Measurements from ENCODE around the gene ESYT2. TPM values are rescaled to one million over a fixed set of nuclear protein-coding genes. Genes with fewer than 3 reads are reported as not detected.

ESYT2 gene
- polyA plus RNA-seq, 1 of the 3 experiments (the other 2 are of a cell fraction): 34.2 TPM

DNA sequence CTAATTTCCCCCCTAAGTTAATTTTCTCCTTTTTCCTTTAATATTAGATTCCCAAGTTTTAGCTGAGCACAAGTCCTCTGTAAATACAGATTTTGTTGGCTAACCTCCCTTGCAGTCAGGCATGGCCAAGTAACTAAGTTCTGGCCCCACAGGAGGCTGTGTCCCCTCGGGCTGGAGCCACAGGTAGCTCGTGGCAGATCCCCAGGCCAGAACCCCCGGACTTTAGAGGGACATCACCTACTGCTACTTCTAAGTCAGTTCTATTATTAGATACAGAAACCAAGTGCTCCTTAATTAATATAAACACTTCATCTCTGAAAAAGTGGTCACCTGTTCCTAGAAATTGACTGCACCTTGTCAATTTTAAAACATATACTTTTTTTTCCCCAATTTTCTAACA, 78.6 kb downstream of the ESYT2 start:
- CTCF ChIA-PET: interaction anchor here (1.0 to 1.9 kb wide), 3 partner anchors 14 to 134 kb away, joined by 3 to 4 read pairs (median 3); no protein-coding TSS in a partner anchor
- no peaks in the 10 kb centered on the region for H3K79me2 ChIP-seq (ENCODE audit: insufficient read depth)
- no peaks in the 10 kb centered on the region for H3K27me3 ChIP-seq (ENCODE audit: insufficient read depth)
- no peak overlapping the region for H3K4me2 ChIP-seq
- no peaks in the 10 kb centered on the region for H4K20me1 ChIP-seq (ENCODE audit: insufficient read depth)
- H2AFZ ChIP-seq (ENCODE audit: low read depth): no peak overlapping the region
- no peaks in the 10 kb centered on the region for H3F3A ChIP-seq (replicated peaks; ENCODE audit: insufficient read depth)
- POLR2A ChIA-PET: interaction anchor here (0.5 kb wide), 1 partner anchor 181 kb away, joined by 3 read pairs; no protein-coding TSS in a partner anchor
- 97% methylated on average over 3 of the region's 3 CpGs for WGBS (ENCODE audit: low lambda C conversion rate)
- no peak for TF ChIP-seq FOXJ3 (CRISPR knock-in tag; IDR thresholded peaks at IDR 0.05)
- TF ChIP-seq ELF1 (IDR thresholded peaks at IDR 0.05): no peak
- TF ChIP-seq JUND (IDR thresholded peaks at IDR 0.05): no peak
- TF ChIP-seq, protein P1, sequence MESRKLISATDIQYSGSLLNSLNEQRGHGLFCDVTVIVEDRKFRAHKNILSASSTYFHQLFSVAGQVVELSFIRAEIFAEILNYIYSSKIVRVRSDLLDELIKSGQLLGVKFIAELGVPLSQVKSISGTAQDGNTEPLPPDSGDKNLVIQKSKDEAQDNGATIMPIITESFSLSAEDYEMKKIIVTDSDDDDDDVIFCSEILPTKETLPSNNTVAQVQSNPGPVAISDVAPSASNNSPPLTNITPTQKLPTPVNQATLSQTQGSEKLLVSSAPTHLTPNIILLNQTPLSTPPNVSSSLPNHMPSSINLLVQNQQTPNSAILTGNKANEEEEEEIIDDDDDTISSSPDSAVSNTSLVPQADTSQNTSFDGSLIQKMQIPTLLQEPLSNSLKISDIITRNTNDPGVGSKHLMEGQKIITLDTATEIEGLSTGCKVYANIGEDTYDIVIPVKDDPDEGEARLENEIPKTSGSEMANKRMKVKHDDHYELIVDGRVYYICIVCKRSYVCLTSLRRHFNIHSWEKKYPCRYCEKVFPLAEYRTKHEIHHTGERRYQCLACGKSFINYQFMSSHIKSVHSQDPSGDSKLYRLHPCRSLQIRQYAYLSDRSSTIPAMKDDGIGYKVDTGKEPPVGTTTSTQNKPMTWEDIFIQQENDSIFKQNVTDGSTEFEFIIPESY (IDR thresholded peaks at IDR 0.05; ENCODE audit: borderline replicate concordance, low read depth): no peak
- TF ChIP-seq, protein P2, sequence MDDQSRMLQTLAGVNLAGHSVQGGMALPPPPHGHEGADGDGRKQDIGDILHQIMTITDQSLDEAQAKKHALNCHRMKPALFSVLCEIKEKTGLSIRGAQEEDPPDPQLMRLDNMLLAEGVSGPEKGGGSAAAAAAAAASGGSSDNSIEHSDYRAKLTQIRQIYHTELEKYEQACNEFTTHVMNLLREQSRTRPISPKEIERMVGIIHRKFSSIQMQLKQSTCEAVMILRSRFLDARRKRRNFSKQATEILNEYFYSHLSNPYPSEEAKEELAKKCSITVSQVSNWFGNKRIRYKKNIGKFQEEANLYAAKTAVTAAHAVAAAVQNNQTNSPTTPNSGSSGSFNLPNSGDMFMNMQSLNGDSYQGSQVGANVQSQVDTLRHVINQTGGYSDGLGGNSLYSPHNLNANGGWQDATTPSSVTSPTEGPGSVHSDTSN (IDR thresholded peaks at IDR 0.05): no peak
- TF ChIP-seq, protein P3, sequence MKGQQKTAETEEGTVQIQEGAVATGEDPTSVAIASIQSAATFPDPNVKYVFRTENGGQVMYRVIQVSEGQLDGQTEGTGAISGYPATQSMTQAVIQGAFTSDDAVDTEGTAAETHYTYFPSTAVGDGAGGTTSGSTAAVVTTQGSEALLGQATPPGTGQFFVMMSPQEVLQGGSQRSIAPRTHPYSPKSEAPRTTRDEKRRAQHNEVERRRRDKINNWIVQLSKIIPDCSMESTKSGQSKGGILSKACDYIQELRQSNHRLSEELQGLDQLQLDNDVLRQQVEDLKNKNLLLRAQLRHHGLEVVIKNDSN (IDR thresholded peaks at IDR 0.05; ENCODE audit: borderline replicate concordance, low read depth): no peak
- no peaks in the 10 kb centered on the region for H3K9me3 ChIP-seq
- DNase-seq: no peak
- no peak overlapping the region for H3K9ac ChIP-seq
- H3K4me3 ChIP-seq (ENCODE audit: low read depth in 2 of 2, low read length in 1 of 2): no peak overlapping the region
- H3K4me1 ChIP-seq (ENCODE audit: control insufficient read depth in 1 of 2, insufficient read depth in 2 of 2, low read depth in 1 of 2, low read length in 1 of 2): no peaks in the 10 kb centered on the region
- H3K9me2 ChIP-seq: no peaks in the 10 kb centered on the region
- H3K27ac ChIP-seq (ENCODE audit: low read depth in 2 of 2, low read length in 1 of 2): no peak overlapping the region
- peaks cover 31 to 81% of the 10 kb centered on the region in 2 experiments for H3K36me3 ChIP-seq (replicated peaks in 1 of 2; ENCODE audit: control insufficient read depth in 1 of 2, insufficient read depth in 2 of 2, low read length in 1 of 2)

DNA sequence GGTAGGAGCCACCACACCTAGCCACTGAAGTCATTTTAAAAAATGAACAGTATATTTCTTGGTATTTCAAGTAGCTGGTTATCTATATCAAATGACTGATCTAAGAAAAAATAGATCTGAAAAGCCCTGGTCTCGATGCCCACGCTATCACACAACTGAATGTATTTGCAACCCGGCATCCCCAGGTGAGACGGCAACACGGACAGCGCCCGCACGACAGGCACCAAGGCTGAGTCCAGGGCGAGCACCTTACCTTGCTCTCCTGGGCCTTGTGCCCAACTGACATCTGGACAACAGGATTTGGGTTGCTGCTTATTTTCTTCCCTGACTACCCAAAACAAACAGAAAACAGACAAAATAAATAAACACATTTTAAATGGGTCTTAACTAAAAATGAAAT, 79.9 kb downstream of the ESYT2 start:
- Histone ChIP-seq H3K4me2 (no peak overlapping the region), H3K27me3 (ENCODE audit: insufficient read depth) (no peaks in the 10 kb centered on the region), H3K9ac (no peak overlapping the region), H3K4me3 (ENCODE audit: low read depth in 2 of 2, low read length in 1 of 2) (no peak overlapping the region), H3K27ac (ENCODE audit: low read depth in 2 of 2, low read length in 1 of 2) (no peak overlapping the region), H3K9me2 (no peaks in the 10 kb centered on the region), H3K79me2 (ENCODE audit: insufficient read depth) (no peaks in the 10 kb centered on the region), H4K20me1 (ENCODE audit: insufficient read depth) (no peaks in the 10 kb centered on the region), H2AFZ (ENCODE audit: low read depth) (no peak overlapping the region), H3K9me3 (no peaks in the 10 kb centered on the region), H3K4me1 (ENCODE audit: control insufficient read depth in 1 of 2, insufficient read depth in 2 of 2, low read depth in 1 of 2, low read length in 1 of 2) (no peaks in the 10 kb centered on the region), H3F3A (replicated peaks; ENCODE audit: insufficient read depth) (no peaks in the 10 kb centered on the region), H3K36me3 (replicated peaks in 1 of 2; ENCODE audit: control insufficient read depth in 1 of 2, insufficient read depth in 2 of 2, low read length in 1 of 2) (peaks cover 35 to 86% of the 10 kb centered on the region in 2 experiments)
- no peak for TF ChIP-seq ELF1 (IDR thresholded peaks at IDR 0.05)
- TF ChIP-seq SMC3 (IDR thresholded peaks at IDR 0.05; ENCODE audit: low read depth, low read length): no peak
- no peak for TF ChIP-seq JUND (IDR thresholded peaks at IDR 0.05)
- TF ChIP-seq, protein P3 (IDR thresholded peaks at IDR 0.05; ENCODE audit: borderline replicate concordance, low read depth): no peak
- TF ChIP-seq MEF2A (IDR thresholded peaks at IDR 0.05; ENCODE audit: borderline replicate concordance, low read depth): no peak
- TF ChIP-seq GABPA (IDR thresholded peaks at IDR 0.05; ENCODE audit: low read depth): no peak
- TF ChIP-seq TAF1 (IDR thresholded peaks at IDR 0.05; ENCODE audit: borderline replicate concordance, low read depth, low read length): no peak
- TF ChIP-seq GATA2 (CRISPR knock-in tag; IDR thresholded peaks at IDR 0.05): no peak
- ChIA-PET POLR2A (no interaction called here), CTCF (interaction anchor here (1.0 kb wide), 2 partner anchors 9 to 135 kb away, joined by 3 read pairs; no protein-coding TSS in a partner anchor)
- DNase-seq: no peak
- 94% methylated on average over 9 of the region's 9 CpGs for WGBS (ENCODE audit: low lambda C conversion rate)

Data from SK-N-SH (cell line).